ENCODE results near the gene ZBTB24. TPM values are rescaled to one million over a fixed set of nuclear protein-coding genes. Genes with fewer than 3 reads are reported as not detected.

Gene ZBTB24
- total RNA-seq, 1 donor from 2014 or later, result 3.6 TPM

GRCh38 chr6:109456710-109457561 is 26.1 kb downstream of the ZBTB24 start:
- H3K4me3 ChIP-seq (ENCODE audit: low read depth, low read length), result peak overlapping the region; percentile 89
- TF ChIP-seq CTCF (conservative IDR thresholded peaks at IDR 0.05; ENCODE audit: low read depth, low read length), result no peak
- DNase-seq (ENCODE audit: low read depth), result no peak

DNA sequence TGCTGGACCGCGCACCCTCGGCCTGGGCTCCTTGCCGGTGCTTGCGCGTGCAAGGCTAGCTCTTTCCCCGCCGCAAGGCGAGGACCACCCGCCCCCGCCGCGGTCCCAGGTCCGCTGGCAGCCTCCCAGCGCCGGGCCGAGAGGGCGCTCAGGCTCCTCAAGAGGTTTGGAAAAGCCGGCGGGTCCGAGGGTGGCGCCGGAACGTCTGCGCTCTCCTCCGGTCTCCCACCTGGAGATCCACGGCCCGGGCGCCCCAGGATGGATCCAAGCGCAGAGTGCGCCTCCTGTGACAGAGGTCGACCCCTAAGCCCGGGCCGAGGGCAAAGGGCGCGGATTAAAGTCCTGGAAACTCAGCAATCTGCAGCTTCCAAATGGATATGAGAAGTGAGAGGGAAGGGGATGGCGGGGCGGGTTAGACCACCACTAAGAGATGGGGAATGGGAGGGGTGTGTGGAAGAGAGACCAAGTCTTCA is 26.9 kb downstream of the ZBTB24 start:
- no peak for TF ChIP-seq CTCF (conservative IDR thresholded peaks at IDR 0.05; ENCODE audit: low read depth, low read length)
- peak overlapping the region; percentile 89 for H3K4me3 ChIP-seq (ENCODE audit: low read depth, low read length)
- no peak for DNase-seq (ENCODE audit: low read depth)

GRCh38 chr6:109455437-109456110 is 27.4 kb downstream of the ZBTB24 start, which contains the start of gene MICAL1:
MICAL1 (minus strand) TSS chr6:109455772; CDS start chr6:109454196, 1,576 bp downstream.
- peak within 1 kb of the TSS; percentile 89 for H3K4me3 ChIP-seq (ENCODE audit: low read depth, low read length)
- peak; percentile 31 for TF ChIP-seq CTCF (conservative IDR thresholded peaks at IDR 0.05; ENCODE audit: low read depth, low read length)
- DNase-seq (ENCODE audit: low read depth), result no peak

- DNase-seq (ENCODE audit: low read depth), result no peak
- TF ChIP-seq CTCF (conservative IDR thresholded peaks at IDR 0.05; ENCODE audit: low read depth, low read length), result no peak
- H3K4me3 ChIP-seq (ENCODE audit: low read depth, low read length), result peak overlapping the region; percentile 89
These were observed 28.3 kb downstream of the ZBTB24 start for GRCh38 chr6:109454496-109455436.

DNA sequence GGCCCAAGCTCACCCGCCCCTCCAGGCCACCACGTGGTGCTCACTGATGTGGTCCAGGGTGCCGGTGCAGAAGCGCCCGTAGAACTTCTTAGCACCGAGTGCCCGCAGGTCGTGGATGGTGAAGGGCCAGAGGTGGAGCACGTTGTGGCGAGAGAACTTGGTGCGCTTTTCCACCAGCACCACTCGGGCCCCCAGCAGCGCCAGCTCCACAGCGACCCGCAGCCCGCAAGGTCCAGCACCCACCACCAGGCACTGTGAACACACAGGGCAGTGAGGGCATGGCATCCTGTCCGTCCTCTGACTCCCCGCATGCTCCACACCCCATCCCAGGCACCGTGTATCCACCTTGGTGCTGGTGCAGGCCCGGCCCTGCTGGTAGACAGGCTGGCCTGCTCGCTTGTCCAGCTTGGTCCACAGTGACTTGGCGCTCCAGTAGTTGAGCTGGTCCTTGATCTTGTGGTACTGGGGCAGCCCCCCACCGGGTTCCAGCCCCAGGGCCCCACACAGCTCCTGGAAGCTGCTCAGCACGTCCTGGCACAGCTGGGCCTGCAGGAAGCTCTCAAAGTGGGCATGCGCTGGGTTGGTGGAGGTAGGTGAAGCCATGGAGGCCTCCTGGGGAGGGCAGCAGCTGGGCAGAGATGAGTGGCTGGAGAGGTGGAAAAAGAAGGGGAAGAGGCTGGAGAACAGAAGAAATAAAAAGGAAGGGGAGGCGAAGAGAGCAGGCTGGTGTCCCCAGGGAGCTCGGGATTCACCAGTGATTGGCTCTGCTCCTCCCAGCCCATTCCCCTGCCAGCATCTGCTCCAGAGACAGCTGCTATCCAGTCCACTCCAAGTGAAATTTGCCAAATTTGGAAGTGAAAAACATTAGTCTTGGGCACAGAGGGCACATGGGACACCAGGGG is 29.2 kb downstream of the ZBTB24 start:
- peak overlapping the region; percentile 89 for H3K4me3 ChIP-seq (ENCODE audit: low read depth, low read length)
- no peak for TF ChIP-seq CTCF (conservative IDR thresholded peaks at IDR 0.05; ENCODE audit: low read depth, low read length)

More for the DNA sequence above, 29.2 kb downstream of the ZBTB24 start:
- no peak for DNase-seq (ENCODE audit: low read depth)
